IMR-90 (cell line): ENCODE data around the gene RGS3. TPM values are rescaled to one million over a fixed set of nuclear protein-coding genes. Genes with fewer than 3 reads are reported as not detected.

ENCODE experiments used
- ATAC-seq: fragments of 200-7000 bp; cut with Tn5 transposase; 2 replicates; pipeline ENCODE4 v1.9.1; 2020; ENCODE audit warnings: low read depth, mild to moderate bottlenecking, moderate library complexity
- BruUV-seq: library from RNA; stranded (reverse); fragments of 400-500 nt; replicated peaks from 2 replicates; lab custom pipeline; 2021; lab: Mats Ljungman, UMichigan
- CTCF ChIA-PET: fragments of 300-600 bp; formaldehyde crosslinking; extraction: SDS; loops from one replicate; lab custom pipeline; 2021; ENCODE audit warnings: antibody characterized with exemption; lab: Yijun Ruan, JAX
- POLR2A ChIA-PET: fragments of 300-600 bp; sonication (Branson Sonifier 250); formaldehyde crosslinking; loops from one replicate; lab custom pipeline; 2022; ENCODE audit warnings: antibody characterized with exemption; ENCODE audit not compliant: unreplicated experiment; lab: Charles Lee
- DNase-seq: peaks from one replicate; pipeline ENCODE4 v3.0.0; 2013
- H2AFZ ChIP-seq: replicated peaks from 2 replicates; pipeline ENCODE3; 2013; ENCODE audit warnings: low read length, mild to moderate bottlenecking; ENCODE audit not compliant: poor library complexity
- H2AK5ac ChIP-seq: 2 replicates; pipeline ENCODE4 v1.6.1; 2013; ENCODE audit warnings: low read depth, low read length, inconsistent platforms
- H2AK9ac ChIP-seq: replicated peaks from 2 replicates; pipeline ENCODE3; 2013; ENCODE audit warnings: mild to moderate bottlenecking, low read depth, low read length, moderate library complexity; ENCODE audit not compliant: poor library complexity
- H2BK120ac ChIP-seq: 2 replicates; pipeline ENCODE4 v1.6.1; 2013; ENCODE audit warnings: low read depth, low read length, inconsistent platforms
- H2BK15ac ChIP-seq: 3 replicates; pipeline ENCODE4 v1.6.1; 2013; ENCODE audit warnings: low read depth, low read length, inconsistent platforms
- H2BK20ac ChIP-seq: 2 replicates; pipeline ENCODE4 v1.6.1; 2013; ENCODE audit warnings: low read depth, mild to moderate bottlenecking, inconsistent platforms, low read length, moderate library complexity
- H2BK5ac ChIP-seq: 2 replicates; pipeline ENCODE4 v1.6.1; 2013; ENCODE audit warnings: mild to moderate bottlenecking, low read depth, low read length, inconsistent platforms; ENCODE audit not compliant: poor library complexity, severe bottlenecking
- H3K14ac ChIP-seq: replicated peaks from 2 replicates; pipeline ENCODE4 v1.6.1; 2013; ENCODE audit warnings: low read depth, low read length, inconsistent platforms
- H3K18ac ChIP-seq: 2 replicates; pipeline ENCODE4 v1.6.1; 2013; ENCODE audit warnings: low read depth, low read length, control low read depth
- H3K23ac ChIP-seq: 2 replicates; pipeline ENCODE4 v1.6.1; 2013; ENCODE audit warnings: low read depth, low read length, inconsistent platforms
- H3K27ac ChIP-seq: 2 replicates; pipeline ENCODE4 v1.5.1; 2013; ENCODE audit warnings: mild to moderate bottlenecking, control low read depth, low read length; ENCODE audit not compliant: insufficient read depth
- H3K27me3 ChIP-seq: 2 replicates; pipeline ENCODE4 v1.6.1; 2013; ENCODE audit warnings: low read length; ENCODE audit not compliant: control insufficient read depth, insufficient read depth
- H3K36me3 ChIP-seq: 2 replicates; pipeline ENCODE4 v1.6.1; 2013; ENCODE audit warnings: low read length, mixed read lengths; ENCODE audit not compliant: control insufficient read depth, insufficient read depth
- H3K4ac ChIP-seq: 2 replicates; pipeline ENCODE4 v1.6.1; 2013; ENCODE audit warnings: low read depth, low read length, inconsistent platforms
- H3K4me1 ChIP-seq: 2 replicates; pipeline ENCODE4 v1.6.1; 2013; ENCODE audit warnings: low read length, mixed read lengths; ENCODE audit not compliant: control insufficient read depth, insufficient read depth
- H3K4me2 ChIP-seq: 2 replicates; pipeline ENCODE4 v1.6.1; 2013; ENCODE audit warnings: low read depth, mild to moderate bottlenecking, control low read depth, low read length, moderate library complexity
- H3K4me3 ChIP-seq: 2 replicates; pipeline ENCODE4 v1.5.1; 2013; ENCODE audit warnings: low read depth, mild to moderate bottlenecking, control low read depth, low read length, moderate library complexity; ENCODE audit not compliant: insufficient read depth
- H3K56ac ChIP-seq: 2 replicates; pipeline ENCODE4 v1.6.1; 2013; ENCODE audit warnings: low read length, inconsistent platforms; ENCODE audit not compliant: insufficient read depth; ENCODE audit errors: extremely low read depth
- H3K79me1 ChIP-seq, 2 experiments: 2 replicates each; pipeline ENCODE4 v1.6.1; 2013; ENCODE audit warnings: low read length in 2 of 2, inconsistent platforms in 1 of 2, low read depth in 1 of 2
- H3K9ac ChIP-seq: 2 replicates; pipeline ENCODE4 v1.6.1; 2013; ENCODE audit warnings: low read depth, low read length, control low read depth
- H3K9me1 ChIP-seq: 2 replicates; pipeline ENCODE4 v1.6.1; 2013; ENCODE audit warnings: low read length, inconsistent platforms; ENCODE audit not compliant: insufficient read depth
- H3K9me3 ChIP-seq: 2 replicates; pipeline ENCODE4 v1.6.1; 2013; ENCODE audit warnings: low read length; ENCODE audit not compliant: control insufficient read depth, insufficient read depth
- H4K20me1 ChIP-seq: 2 replicates; pipeline ENCODE4 v1.6.1; 2013; ENCODE audit warnings: low read length, inconsistent platforms; ENCODE audit not compliant: insufficient read depth
- H4K5ac ChIP-seq: 2 replicates; pipeline ENCODE4 v1.6.1; 2013; ENCODE audit warnings: mild to moderate bottlenecking, low read depth, low read length, control low read depth
- H4K8ac ChIP-seq, 2 experiments: 2 replicates each; pipeline ENCODE4 v1.6.1; 2013; ENCODE audit warnings: low read depth in 2 of 2, low read length in 2 of 2, control low read depth in 1 of 2, inconsistent platforms in 1 of 2
- H4K91ac ChIP-seq: 2 replicates; pipeline ENCODE4 v1.6.1; 2013; ENCODE audit warnings: low read depth, low read length, inconsistent platforms; ENCODE audit not compliant: insufficient read depth
- BHLHE40 ChIP-seq: fragments of 150-350 bp; IDR thresholded peaks from 2 replicates; pipeline ENCODE4 v1.6.1; 2016; ENCODE audit warnings: mild to moderate bottlenecking, low read depth, low read length
- CEBPB ChIP-seq: IDR thresholded peaks from 2 replicates; pipeline ENCODE4 v1.6.1; 2012; ENCODE audit warnings: low read depth, low read length, improper control_type of control experiment
- ELK1 ChIP-seq: fragments of 150-350 bp; IDR thresholded peaks from 2 replicates; pipeline ENCODE4 v1.6.1; 2016; ENCODE audit warnings: low read depth, mild to moderate bottlenecking, low read length, moderate library complexity, borderline replicate concordance
- MAFK ChIP-seq: IDR thresholded peaks from 2 replicates; pipeline ENCODE4 v1.6.1; 2012; ENCODE audit warnings: low read depth, low read length, improper control_type of control experiment
- MXI1 ChIP-seq: IDR thresholded peaks from 2 replicates; pipeline ENCODE4 v1.6.1; 2012; ENCODE audit warnings: low read depth, mild to moderate bottlenecking, low read length, moderate library complexity, borderline replicate concordance
- POLR2A ChIP-seq: IDR thresholded peaks from 2 replicates; pipeline ENCODE4 v1.6.1; 2012; ENCODE audit warnings: mild to moderate bottlenecking, low read depth, low read length
- WGBS, 2 experiments: methylation state at CpG; one replicate each; pipeline versions ENCODE4 v1.1.5 to v1.1.7; 2013; ENCODE audit warnings: missing lambda C conversion rate in 2 of 2; ENCODE audit not compliant: insufficient read length in 1 of 2; ENCODE audit errors: extremely low coverage in 2 of 2; 5-methylcytosine and 5-hydroxymethylcytosine counted together
- dilution Hi-C: fragments of 300-500 bp; cut with HindIII; formaldehyde crosslinking; loops from one replicate; pipeline ENCODE4 v1.14.3; 2018; ENCODE audit warnings: low sequenced_read_pairs; ENCODE audit not compliant: unreplicated experiment
- in situ Hi-C: fragments of 300-500 bp; cut with MboI; formaldehyde crosslinking; loops from 3 replicates; pipeline ENCODE4 v1.14.3; 2019; ENCODE audit warnings: low sequenced_read_pairs, inconsistent platforms, mixed read lengths
- intact Hi-C: fragments of 100-400 bp; cut with micrococcal nuclease; formaldehyde crosslinking; loops from 2 replicates; pipeline ENCODE4 v1.10.0; 2022
- polyA plus RNA-seq, 3 experiments: library from polyadenylated mRNA; depleted of rRNA; stranded (reverse); fragments of >200 nt; gene quantifications; 2 replicates each; pipeline ENCODE4 v1.2.3, GENCODE V29; 2012; ENCODE audit warnings: low replicate concordance in 1 of 3
- total RNA-seq: library from RNA; depleted of rRNA; stranded (reverse); fragments of >200 nt; gene quantifications from 2 replicates; pipeline ENCODE4 v1.2.3, GENCODE V29; 2012

RGS3 gene
- total and polyA plus RNA-seq, 2 of the 4 experiments (the other 2 are of a cell fraction), result 51.8 to 65.6 TPM

DNA sequence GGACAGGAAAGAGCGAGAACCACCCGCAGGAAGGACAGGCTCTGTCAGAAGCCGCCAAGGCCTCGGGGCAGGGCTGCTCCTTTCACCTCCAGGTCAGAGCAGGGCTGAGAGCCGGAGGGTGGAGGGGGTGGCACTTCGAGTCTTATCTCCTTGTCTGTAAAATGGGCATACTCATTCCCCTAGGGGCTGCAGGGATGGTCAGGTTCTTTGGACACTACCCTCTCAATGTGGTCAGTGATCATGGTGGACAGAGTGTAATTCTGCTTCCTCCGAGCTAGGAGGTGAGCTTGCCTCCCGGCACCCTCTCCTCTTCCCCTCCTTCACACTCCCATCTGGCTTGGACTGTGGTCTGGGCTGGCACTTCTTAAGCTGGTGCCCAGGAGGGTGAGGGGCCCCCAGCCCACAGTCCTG, 39.6 kb downstream of the RGS3 start:
- 96% methylated on average over 4 of the region's 8 CpGs; no CpG with 5 or more reads in 1 of the 2 experiments for WGBS, 2 experiments
- ATAC-seq, result no peak

More for the DNA sequence above, 39.6 kb downstream of the RGS3 start:
- ChIA-PET POLR2A (no interaction called here), CTCF (no interaction called here)
- Histone ChIP-seq H2AFZ (peak overlapping the region; percentile 84), H4K91ac (no peak overlapping the region), H3K4me1 (peaks cover 7% of the 10 kb centered on the region), H3K79me1 (no peaks in the 10 kb centered on the region), H3K4me2 (no peak overlapping the region), H3K9me1 (peaks cover 6% of the 10 kb centered on the region), H2BK5ac (no peak overlapping the region), H3K27me3 (no peaks in the 10 kb centered on the region), H4K8ac (peak overlapping the region; percentile 68 to 85; a peak in 2 of 4 replicates), H3K18ac (no peak overlapping the region), H3K14ac (peak overlapping the region; percentile 59; the same call in 1 of the 2 replicates), H4K20me1 (no peaks in the 10 kb centered on the region), H2BK20ac (no peak overlapping the region), H3K36me3 (no peaks in the 10 kb centered on the region), H3K56ac (no peak overlapping the region), H3K23ac (no peak overlapping the region), H3K9ac (no peak overlapping the region), H2AK5ac (no peak overlapping the region), H4K5ac (no peak overlapping the region), H3K4me3 (no peak overlapping the region), H3K9me3 (no peaks in the 10 kb centered on the region), H2BK120ac (no peak overlapping the region), H3K27ac (no peak overlapping the region), H2AK9ac (peak overlapping the region; percentile 34), H2BK15ac (peak overlapping the region; percentile 14; the same call in 1 of the 3 replicates), H3K4ac (peak overlapping the region; percentile 53)
- dilution Hi-C loops (no loop called here), in situ Hi-C loops (no loop called here), intact Hi-C loops (no loop called here)
- TF ChIP-seq ELK1, result no peak
- no peak for TF ChIP-seq POLR2A
- no peak for TF ChIP-seq BHLHE40
- no peak for TF ChIP-seq MAFK
- no peak for TF ChIP-seq CEBPB
- no peak for TF ChIP-seq MXI1
- no TSS peak for BruUV-seq
- DNase-seq, result no peak
